ENCODE measurements around the gene WFIKKN2. TPM values are rescaled to one million over a fixed set of nuclear protein-coding genes. Genes with fewer than 3 reads are reported as not detected.

The WFIKKN2 gene
- total and polyA plus RNA-seq, 2 of the 8 experiments (the other 6 are each of a cell fraction or from before 2014, with no cell fraction given) = 0.07 to 0.30 TPM

DNA sequence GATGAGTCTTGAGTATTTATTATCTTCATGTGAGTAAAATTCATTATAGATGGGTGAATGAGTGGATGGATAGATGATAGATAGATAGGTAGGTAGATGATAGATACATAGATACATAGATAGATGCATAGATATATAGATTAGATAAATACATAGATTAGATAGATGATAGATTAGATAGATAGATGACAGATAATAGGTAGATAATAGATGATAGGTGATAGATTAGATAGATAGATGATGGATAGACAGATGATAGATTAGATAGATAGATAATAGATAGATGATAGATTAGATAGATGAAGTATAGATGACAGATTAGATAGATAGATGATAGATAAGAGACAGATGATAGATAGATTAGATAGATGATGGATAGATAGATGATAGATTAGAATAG is 21.8 kb upstream of the WFIKKN2 start:
- Histone ChIP-seq H2AFZ (ENCODE audit: low read length) (no peak overlapping the region), H3K23me2 (ENCODE audit: low read depth, low read length) (no peaks in the 10 kb centered on the region), H3K4ac (replicated peaks; ENCODE audit: insufficient read length, low read depth, low read length) (no peak overlapping the region), H3K56ac (replicated peaks; ENCODE audit: insufficient read length, low read depth, low read length) (no peak overlapping the region), H2BK20ac (ENCODE audit: low read length) (no peak overlapping the region), H3K27ac (ENCODE audit: low read depth, low read length) (no peak overlapping the region), H3K9me3 (ENCODE audit: insufficient read depth in 2 of 2, low read depth in 1 of 2, low read length in 1 of 2) (no peaks in the 10 kb centered on the region), H4K5ac (ENCODE audit: insufficient read length, low read depth, low read length) (no peak overlapping the region), H2BK120ac (replicated peaks; ENCODE audit: low read depth, low read length) (no peak overlapping the region), H4K20me1 (replicated peaks in 1 of 2; ENCODE audit: control insufficient read depth in 1 of 2, insufficient read depth in 2 of 2, low read length in 2 of 2) (no peaks in the 10 kb centered on the region), H3K36me3 (ENCODE audit: control insufficient read depth in 2 of 4, insufficient read depth in 4 of 4, low read length in 3 of 4) (no peaks in the 10 kb centered on the region), H3K4me1 (replicated peaks in 1 of 4; ENCODE audit: control insufficient read depth in 3 of 4, insufficient read depth in 4 of 4, low read length in 3 of 4) (peaks cover 0 to 5% (median 0%) of the 10 kb centered on the region in 4 experiments; a peak in 2 of 7 replicates), H3K9ac (replicated peaks in 1 of 4; ENCODE audit: extremely low read depth in 1 of 4, low read depth in 3 of 4, low read length in 3 of 4) (no peak overlapping the region), H2BK5ac (ENCODE audit: low read depth, low read length) (no peak overlapping the region), H3K79me1 (ENCODE audit: low read depth, low read length) (no peaks in the 10 kb centered on the region), H3K23ac (ENCODE audit: insufficient read length) (no peak overlapping the region), H3K4me2 (ENCODE audit: insufficient read depth in 1 of 2, low read depth in 2 of 2, low read length in 2 of 2) (no peak overlapping the region), H2BK15ac (ENCODE audit: low read length) (no peak overlapping the region), H3K14ac (ENCODE audit: insufficient read length) (no peak overlapping the region), H3K18ac (ENCODE audit: extremely low read depth, low read length) (no peak overlapping the region), H4K91ac (replicated peaks; ENCODE audit: insufficient read length, low read length) (no peak overlapping the region), H2BK12ac (ENCODE audit: low read depth, low read length) (no peak overlapping the region), H3K79me2 (ENCODE audit: control insufficient read depth in 1 of 2, insufficient read depth in 2 of 2, low read length in 2 of 2) (no peaks in the 10 kb centered on the region), H2AK5ac (ENCODE audit: low read depth, low read length) (no peak overlapping the region), H3K4me3 (ENCODE audit: extremely low read depth in 1 of 4, insufficient read depth in 2 of 4, low read depth in 3 of 4, low read length in 4 of 4) (no peak overlapping the region), H3K27me3 (replicated peaks in 1 of 4; ENCODE audit: control insufficient read depth in 3 of 4, extremely low read depth in 1 of 4, insufficient read depth in 3 of 4, low read length in 3 of 4) (no peaks in the 10 kb centered on the region; a peak in 1 of 7 replicates), H4K8ac (ENCODE audit: extremely low read depth, insufficient read depth, low read length) (no peak overlapping the region)
- FAIRE-seq (no peak), DNase-seq (ENCODE audit: low read depth in 1 of 2, low spot score in 2 of 2) (no peak)
- ChIA-PET POLR2A (ENCODE audit: partially characterized antibody) (no interaction called here), CTCF (ENCODE audit: partially characterized antibody) (interaction anchor here (2.9 to 14.1 kb wide), 3 partner anchors 8 to 29 kb away, joined by 11 to 125 read pairs (median 28); partner anchors contain the start of gene WFIKKN2)
- TF ChIP-seq TCF12 (IDR thresholded peaks at IDR 0.05; ENCODE audit: low read depth, low read length) (no peak), GABPA (IDR thresholded peaks at IDR 0.05; ENCODE audit: borderline replicate concordance, insufficient read depth, low read length) (no peak), BACH1 (IDR thresholded peaks at IDR 0.05; ENCODE audit: low read length) (no peak), KDM5A (IDR thresholded peaks at IDR 0.05; ENCODE audit: low read length) (no peak), RBBP5 (IDR thresholded peaks at IDR 0.05; ENCODE audit: borderline replicate concordance, low read depth, low read length) (no peak), ZNF274 (IDR thresholded peaks at IDR 0.05; ENCODE audit: borderline replicate concordance, extremely low read depth, low read length) (no peak), MAFK (IDR thresholded peaks at IDR 0.05; ENCODE audit: low read depth, low read length) (no peak), CHD1 (IDR thresholded peaks at IDR 0.05; ENCODE audit: low read depth, low read length) (no peak), BRCA1 (IDR thresholded peaks at IDR 0.05; ENCODE audit: low read depth, low read length) (no peak), RNF2 (IDR thresholded peaks at IDR 0.05; ENCODE audit: borderline replicate concordance, low read depth, low read length, missing control alignments, poor library complexity, severe bottlenecking) (no peak), TAF1 (IDR thresholded peaks at IDR 0.05; ENCODE audit: low read depth, low read length) (no peak), ASH2L (IDR thresholded peaks at IDR 0.05; ENCODE audit: low read length) (no peak)
- TF ChIP-seq, protein P1, sequence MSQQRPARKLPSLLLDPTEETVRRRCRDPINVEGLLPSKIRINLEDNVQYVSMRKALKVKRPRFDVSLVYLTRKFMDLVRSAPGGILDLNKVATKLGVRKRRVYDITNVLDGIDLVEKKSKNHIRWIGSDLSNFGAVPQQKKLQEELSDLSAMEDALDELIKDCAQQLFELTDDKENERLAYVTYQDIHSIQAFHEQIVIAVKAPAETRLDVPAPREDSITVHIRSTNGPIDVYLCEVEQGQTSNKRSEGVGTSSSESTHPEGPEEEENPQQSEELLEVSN (IDR thresholded peaks at IDR 0.05) = no peak
- TF ChIP-seq, protein P2, sequence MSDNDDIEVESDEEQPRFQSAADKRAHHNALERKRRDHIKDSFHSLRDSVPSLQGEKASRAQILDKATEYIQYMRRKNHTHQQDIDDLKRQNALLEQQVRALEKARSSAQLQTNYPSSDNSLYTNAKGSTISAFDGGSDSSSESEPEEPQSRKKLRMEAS (IDR thresholded peaks at IDR 0.05) = no peak

Data from H1 (cell line).